Measurements from ENCODE around the gene ERO1A.
A peak's percentile ranks its signal among the peaks of the same experiment; 100 is the strongest.
"Not testable (repeated sequence)": the region's sequence is repeated elsewhere in the genome, so short reads cannot be mapped to it uniquely, and the experiment has no call there.

Gene ERO1A

GRCh38 chr14:52695481-52696091 lies at the start of gene ERO1A:
ERO1A (minus strand) TSS chr14:52695558; CDS start chr14:52695481, 77 bp downstream.
- DNase-seq, result peak; percentile 82

GRCh38 chr14:52741865-52742264 lies 46.5 kb upstream of the ERO1A start:
- DNase-seq, result peak; percentile 22

GRCh38 chr14:52740751-52741150 lies 45.4 kb upstream of the ERO1A start:
- no peak for DNase-seq

GRCh38 chr14:52738409-52738808 lies 43.1 kb upstream of the ERO1A start:
- peak; percentile 40 for DNase-seq

- no peak for DNase-seq
Observed at GRCh38 chr14:52735921-52736489, 40.6 kb upstream of the ERO1A start.

- no peak for DNase-seq
Observed at GRCh38 chr14:52733824-52734223, 38.5 kb upstream of the ERO1A start.

- DNase-seq, result peak; percentile 53
Observed at GRCh38 chr14:52730709-52731111, 35.4 kb upstream of the ERO1A start.

GRCh38 chr14:52729925-52730708 lies 34.8 kb upstream of the ERO1A start, which contains the start of gene STYX:
STYX (plus strand) TSS chr14:52730166; CDS start chr14:52730475, 309 bp downstream.
- DNase-seq, result peak; percentile 99

GRCh38 chr14:52729585-52729924 lies 34.2 kb upstream of the ERO1A start:
- DNase-seq, result no peak

- DNase-seq, result not testable (repeated sequence)
Observed at GRCh38 chr14:52729035-52729434, 33.7 kb upstream of the ERO1A start.

- not testable (repeated sequence) for DNase-seq
Observed at GRCh38 chr14:52727509-52727908, 32.2 kb upstream of the ERO1A start.

- no peak for DNase-seq
Observed at GRCh38 chr14:52724360-52724644, 28.9 kb upstream of the ERO1A start.

GRCh38 chr14:52723514-52724359 lies 28.4 kb upstream of the ERO1A start:
- DNase-seq, result no peak

GRCh38 chr14:52716155-52716554 lies 20.8 kb upstream of the ERO1A start:
- no peak for DNase-seq

GRCh38 chr14:52711666-52712065 lies 16.3 kb upstream of the ERO1A start:
- no peak for DNase-seq

- peak; percentile 98 for DNase-seq
Observed at GRCh38 chr14:52706724-52707706, 11.7 kb upstream of the ERO1A start, which contains the start of gene PSMC6. PSMC6 (plus strand) TSS chr14:52707200; CDS start chr14:52707220, 20 bp downstream.

GRCh38 chr14:52706286-52706685 lies 10.9 kb upstream of the ERO1A start:
- DNase-seq, result peak; percentile 89

- no peak for DNase-seq
Observed at GRCh38 chr14:52703664-52704063, 8.3 kb upstream of the ERO1A start.

- no peak for DNase-seq
Observed at GRCh38 chr14:52703225-52703624, 7.9 kb upstream of the ERO1A start.

GRCh38 chr14:52701223-52701622 lies 5.9 kb upstream of the ERO1A start:
- no peak for DNase-seq

GRCh38 chr14:52700701-52701172 lies 5.4 kb upstream of the ERO1A start:
- no peak for DNase-seq

All from hematopoietic multipotent progenitor cell treated with erythropoietin and hydrocortisone succinate and interleukin-3 and kit ligand, for 6 days (in vitro differentiated cells).